KG1 (cell line): ENCODE measurements around the gene RHOXF2B.
"Not testable (repeated sequence)": the region's sequence is repeated elsewhere in the genome, so short reads cannot be mapped to it uniquely, and the experiment has no call there.

ENCODE experiments used
- DNase-seq: peaks from one replicate; lab custom pipeline; 2025; lab: John Stamatoyannopoulos, UW

Gene RHOXF2B

GRCh38 chrX:120077590-120077989 is at the start of gene RHOXF2B:
RHOXF2B (minus strand) TSS chrX:120077690; CDS start chrX:120077552, 138 bp downstream.
- DNase-seq, result not testable (repeated sequence)

- DNase-seq, result no peak
These were observed 48.0 kb upstream of the RHOXF2B start for GRCh38 chrX:120125444-120125843.

DNA sequence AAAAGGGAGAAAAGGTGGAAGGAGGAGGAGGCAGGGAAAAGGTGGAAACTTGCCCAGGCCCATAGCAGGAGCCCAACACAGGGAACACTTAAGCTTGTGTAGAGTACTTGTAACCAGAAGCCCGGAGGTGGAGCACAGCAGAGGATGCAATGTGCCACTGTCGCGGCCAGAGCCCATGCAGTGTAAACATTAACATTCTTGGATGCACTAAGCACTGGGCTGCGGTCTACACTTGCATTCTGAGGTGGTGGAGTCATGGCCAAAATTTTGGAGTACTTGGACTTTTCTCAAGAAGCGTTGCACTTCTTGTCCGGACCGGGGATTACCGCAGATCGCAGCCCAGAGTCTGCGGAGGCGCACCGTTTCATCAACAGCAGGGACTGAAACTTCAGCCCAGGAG is 42.7 kb upstream of the RHOXF2B start:
- DNase-seq, result no peak

GRCh38 chrX:120115438-120115963 is 38.0 kb upstream of the RHOXF2B start, which contains the start of gene RHOXF1:
RHOXF1 (minus strand) TSS chrX:120115913; CDS start chrX:120115862, 51 bp downstream.
- no peak for DNase-seq

DNA sequence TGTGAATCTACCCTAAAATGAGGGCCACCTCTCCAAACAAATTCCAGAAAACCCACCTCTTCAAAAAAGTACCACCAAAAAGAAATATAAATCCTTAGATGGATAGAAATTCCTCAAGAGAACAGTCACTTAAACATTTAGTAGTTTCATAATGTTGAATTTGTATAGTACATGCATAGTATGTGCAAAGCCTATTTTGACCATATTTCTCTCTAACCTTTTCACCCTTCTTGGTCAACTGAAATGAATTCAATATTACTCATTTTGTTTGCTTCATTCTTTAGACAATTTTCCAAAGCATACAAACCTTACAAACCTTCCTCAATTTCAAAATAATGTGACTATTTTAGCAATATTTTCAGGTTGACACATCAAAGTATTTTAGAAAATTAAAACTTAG is 34.1 kb upstream of the RHOXF2B start:
- DNase-seq, result no peak

- DNase-seq, result no peak
These were observed 31.9 kb upstream of the RHOXF2B start for GRCh38 chrX:120109378-120109777.

- not testable (repeated sequence) for DNase-seq
These were observed 27.2 kb upstream of the RHOXF2B start for GRCh38 chrX:120104707-120105106.

GRCh38 chrX:120101057-120101456 is 23.6 kb upstream of the RHOXF2B start:
- DNase-seq, result not testable (repeated sequence)

DNA sequence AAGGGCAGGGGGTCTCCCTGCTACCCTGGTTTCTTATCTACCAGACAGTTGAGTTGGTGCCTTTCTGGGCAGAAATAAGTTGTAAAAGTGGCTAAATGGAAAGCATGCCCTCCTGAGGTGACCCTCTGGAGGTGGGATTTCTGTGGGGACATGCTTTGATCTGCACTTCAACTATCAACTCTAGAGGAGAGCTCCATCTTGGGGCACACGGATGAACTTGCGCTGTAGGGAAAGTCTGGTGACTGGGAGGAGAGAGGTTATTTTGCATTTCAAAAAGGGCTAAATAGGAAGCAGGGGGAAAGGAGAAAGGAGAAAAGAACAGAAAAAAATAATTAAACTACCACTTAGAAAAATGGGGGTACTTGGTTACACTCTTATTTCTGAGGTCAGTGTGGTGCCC is 12.7 kb upstream of the RHOXF2B start:
- no peak for DNase-seq

GRCh38 chrX:120087289-120088017 is 10.0 kb upstream of the RHOXF2B start:
- no peak for DNase-seq

DNA sequence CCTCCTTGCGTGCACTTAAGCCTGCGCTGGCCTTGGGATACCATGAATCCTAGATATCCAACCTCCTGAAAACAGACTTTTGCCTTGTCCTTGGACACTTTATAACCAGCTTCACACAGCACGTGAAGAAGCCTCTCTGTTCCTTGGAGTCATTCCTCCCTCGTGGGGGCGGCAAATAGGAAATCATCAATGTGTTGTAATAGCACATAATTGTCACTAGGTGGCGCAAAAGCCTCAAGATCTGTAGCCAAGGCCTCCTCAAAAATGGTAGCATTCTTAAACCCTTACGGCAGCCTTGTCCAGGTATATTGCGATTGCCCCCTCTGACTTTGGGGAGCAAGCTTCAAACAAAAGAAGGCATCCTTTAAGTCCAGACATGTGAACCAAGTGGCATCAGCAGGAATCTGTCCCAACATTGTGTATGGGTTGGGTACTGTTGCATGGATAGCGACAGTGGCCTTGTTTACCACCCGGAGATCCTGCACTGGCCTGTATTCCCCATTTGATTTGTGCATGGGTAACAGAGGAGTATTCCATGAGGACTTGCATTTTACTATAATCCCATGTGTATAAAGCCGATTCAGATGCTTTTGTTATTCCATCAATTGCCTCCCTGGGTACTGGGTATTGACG is 8.2 kb upstream of the RHOXF2B start:
- DNase-seq, result not testable (repeated sequence)

GRCh38 chrX:120066169-120066568 is 11.3 kb downstream of the RHOXF2B start:
- DNase-seq, result not testable (repeated sequence)

DNA sequence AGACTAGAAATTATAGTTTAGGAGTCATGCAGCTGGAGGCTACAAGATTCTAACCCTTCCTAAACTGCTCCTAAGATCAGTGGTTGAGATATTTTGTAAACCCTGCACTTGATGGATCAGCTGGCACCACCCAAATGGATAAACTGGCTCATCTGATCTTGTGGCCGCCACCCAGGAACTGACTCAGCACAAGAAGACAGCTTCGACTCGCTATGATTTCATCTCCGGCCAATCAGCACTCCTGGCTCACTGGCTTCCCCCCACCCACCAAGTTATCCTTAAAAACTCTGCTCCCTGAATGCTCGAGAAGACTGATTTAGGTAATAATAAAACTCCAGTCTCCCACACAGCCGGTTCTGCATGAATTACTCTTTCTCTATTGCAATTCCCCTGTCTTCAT is 34.8 kb downstream of the RHOXF2B start:
- not testable (repeated sequence) for DNase-seq

DNA sequence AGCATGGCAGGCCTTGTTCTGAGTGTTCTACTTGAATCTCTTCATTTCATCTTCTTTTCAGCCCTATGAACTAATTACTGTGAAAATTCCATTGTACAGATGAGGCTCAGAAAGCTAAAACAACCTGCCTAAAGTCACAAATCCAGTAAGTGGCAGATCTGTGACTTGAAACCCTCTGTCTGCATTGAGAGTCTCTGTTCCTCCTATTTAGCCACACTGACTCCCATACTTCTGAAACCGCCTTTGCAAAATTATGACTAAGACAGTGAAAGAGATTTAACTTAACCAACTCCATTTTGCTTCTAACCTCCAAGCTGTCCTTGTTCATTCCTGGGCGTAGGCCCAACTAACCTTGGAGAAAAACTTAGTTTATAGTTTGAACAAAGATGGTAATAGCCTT is 35.2 kb downstream of the RHOXF2B start:
- DNase-seq, result not testable (repeated sequence)

DNA sequence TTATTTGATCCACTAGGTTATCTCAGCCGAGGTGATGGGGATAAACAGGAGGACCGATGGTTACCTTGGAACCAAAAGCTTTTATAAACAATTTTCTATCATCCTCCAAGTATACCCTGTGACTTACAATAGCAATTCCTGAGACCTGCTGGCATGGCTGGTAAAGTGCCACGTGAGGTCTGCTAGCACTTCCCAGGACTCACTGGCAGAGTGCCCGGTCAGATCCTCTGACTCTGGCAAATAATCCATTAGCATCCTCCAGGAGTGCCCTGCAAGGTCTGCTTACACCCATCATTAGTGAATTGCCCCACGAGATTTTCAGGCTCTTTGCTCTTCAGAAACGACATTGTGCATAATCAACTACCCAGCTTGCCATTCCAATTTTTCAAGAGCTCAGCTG is 37.3 kb downstream of the RHOXF2B start:
- DNase-seq, result not testable (repeated sequence)

- DNase-seq, result not testable (repeated sequence)
These were observed 38.3 kb downstream of the RHOXF2B start for GRCh38 chrX:120039087-120039733.

GRCh38 chrX:120036704-120037103 is 40.8 kb downstream of the RHOXF2B start:
- DNase-seq, result no peak

DNA sequence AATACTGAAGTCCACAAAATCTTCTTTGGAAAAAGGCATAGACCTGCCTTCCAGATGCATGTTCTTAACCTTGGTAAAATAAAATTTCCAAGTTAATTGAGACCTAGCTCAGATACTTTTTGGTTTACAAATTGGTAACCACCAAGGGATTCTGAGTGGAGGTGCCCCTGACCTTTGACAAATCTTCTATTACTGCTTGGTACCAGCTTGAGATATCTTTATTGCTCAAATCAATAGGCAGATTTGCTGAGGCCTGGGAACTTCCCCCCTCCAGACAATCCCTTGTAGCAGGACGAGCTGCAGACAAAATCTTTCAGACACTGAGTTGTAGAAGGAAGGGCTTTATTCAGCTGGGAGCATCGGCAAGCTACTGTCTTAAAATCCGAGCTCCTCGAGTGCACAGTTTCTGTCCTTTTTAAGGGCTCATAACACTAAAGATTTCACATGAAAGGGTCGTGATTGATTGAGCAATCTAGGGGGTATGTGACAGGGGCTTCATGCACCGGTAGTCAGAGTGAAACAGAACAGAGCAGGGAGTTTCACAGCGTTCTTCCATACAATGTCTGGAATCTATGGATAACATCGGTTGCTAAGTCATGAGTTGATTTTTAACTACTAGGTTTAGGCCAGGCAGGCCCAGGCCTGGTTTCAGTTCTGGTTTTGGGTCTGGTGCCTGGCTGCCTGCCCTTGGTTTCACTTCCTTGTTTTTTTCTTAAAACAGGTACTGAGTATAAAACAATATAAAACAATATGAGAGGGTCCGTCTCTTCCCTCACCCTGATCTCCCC is 41.8 kb downstream of the RHOXF2B start:
- not testable (repeated sequence) for DNase-seq

DNA sequence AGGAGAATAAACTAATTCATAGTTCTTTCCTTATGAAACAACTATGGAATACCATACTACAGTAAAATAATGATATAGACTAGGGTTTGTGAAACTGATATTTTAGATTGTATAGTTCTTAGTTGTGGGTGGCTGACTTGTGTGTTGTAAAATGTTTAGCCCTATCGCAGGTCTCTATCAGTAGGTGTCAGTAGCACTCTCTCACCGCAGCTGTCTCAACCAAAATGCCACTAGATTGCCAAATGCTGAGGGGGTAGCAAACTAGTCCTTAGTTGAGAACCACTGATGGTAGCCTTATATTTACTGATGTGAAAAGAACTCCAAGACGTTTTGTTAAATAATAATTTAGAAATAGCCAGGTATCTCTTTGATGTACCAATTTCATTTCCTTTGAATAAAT is 48.1 kb downstream of the RHOXF2B start:
- DNase-seq, result no peak

DNA sequence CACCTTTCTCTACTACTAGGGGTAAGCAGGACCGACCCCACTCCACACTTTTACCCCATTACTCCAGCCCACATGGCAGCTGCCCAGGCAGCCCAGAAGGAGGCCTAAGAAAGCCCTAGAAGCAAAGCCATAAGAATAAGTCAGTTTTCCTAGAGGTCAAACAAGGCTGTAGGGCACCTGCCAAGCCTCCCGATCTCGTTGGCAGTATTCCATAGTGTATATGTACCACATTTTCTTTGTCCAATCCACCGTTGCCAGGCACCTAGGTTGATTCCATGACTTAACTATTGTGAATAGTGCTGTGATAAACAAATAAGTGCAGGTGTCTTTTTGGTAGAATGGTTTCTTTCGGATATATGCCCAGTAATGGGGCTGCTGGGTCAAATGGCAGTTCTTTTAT is 54.2 kb downstream of the RHOXF2B start:
- DNase-seq, result no peak

DNA sequence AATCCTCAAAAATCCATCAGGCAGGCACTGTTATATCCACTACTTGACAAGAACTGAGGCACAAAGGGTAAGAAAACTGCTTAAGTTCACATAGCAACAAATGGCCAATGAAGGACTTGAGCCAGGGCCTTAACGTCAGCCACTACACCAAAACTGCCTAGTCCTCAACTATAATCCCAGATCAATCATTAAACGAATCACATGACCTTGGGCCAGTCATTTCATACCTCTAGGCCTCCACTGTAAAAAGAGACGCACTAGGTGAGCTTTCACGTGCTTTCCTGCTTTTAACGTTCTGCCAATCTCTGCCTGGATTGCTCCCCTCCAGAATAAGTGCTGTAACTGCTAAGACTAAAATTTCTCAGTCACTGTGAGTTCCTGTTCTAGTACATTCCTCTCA is 54.7 kb downstream of the RHOXF2B start:
- DNase-seq, result no peak
